GM23248 (cell line): ENCODE measurements around the gene FARP1. TPM values are rescaled to one million over a fixed set of nuclear protein-coding genes. Genes with fewer than 3 reads are reported as not detected.

Experiments
- DNase-seq: peaks from one replicate; pipeline ENCODE4 v3.0.0-alpha.2; 2015
- H2AFZ ChIP-seq: fragments of 200-600 bp; sonication (generic); 2 replicates; pipeline ENCODE4 v1.6.1; 2016; ENCODE audit warnings: antibody characterized with exemption
- H3F3A ChIP-seq: fragments of 200-600 bp; sonication (generic); 2 replicates; pipeline ENCODE4 v1.6.1; 2016; ENCODE audit warnings: mild to moderate bottlenecking, antibody characterized with exemption, mixed run types; ENCODE audit not compliant: insufficient read depth
- H3K27ac ChIP-seq: fragments of 200-600 bp; sonication (generic); 2 replicates; pipeline ENCODE4 v1.5.1; 2016; ENCODE audit warnings: mild to moderate bottlenecking
- H3K27me3 ChIP-seq: fragments of 200-600 bp; sonication (generic); replicated peaks from 2 replicates; pipeline ENCODE4 v1.6.1; 2016; ENCODE audit warnings: mild to moderate bottlenecking; ENCODE audit not compliant: insufficient read depth
- H3K36me3 ChIP-seq: fragments of 200-600 bp; sonication (generic); 2 replicates; pipeline ENCODE4 v1.6.1; 2016; ENCODE audit warnings: low read depth, mild to moderate bottlenecking
- H3K4me1 ChIP-seq: fragments of 200-600 bp; sonication (generic); 2 replicates; pipeline ENCODE4 v1.6.1; 2016; ENCODE audit warnings: mild to moderate bottlenecking; ENCODE audit not compliant: insufficient read depth
- H3K4me2 ChIP-seq: fragments of 200-600 bp; sonication (generic); one replicate; pipeline ENCODE4 v1.6.1; 2016; ENCODE audit warnings: mild to moderate bottlenecking; ENCODE audit not compliant: unreplicated experiment
- H3K4me3 ChIP-seq: fragments of 200-600 bp; sonication (generic); 2 replicates; pipeline ENCODE4 v1.5.1; 2016; ENCODE audit warnings: mild to moderate bottlenecking
- H3K79me2 ChIP-seq: fragments of 200-600 bp; sonication (generic); 2 replicates; pipeline ENCODE4 v1.6.1; 2016; ENCODE audit warnings: mild to moderate bottlenecking; ENCODE audit not compliant: insufficient read depth
- H3K9ac ChIP-seq: fragments of 200-600 bp; sonication (generic); 2 replicates; pipeline ENCODE4 v1.6.1; 2016; ENCODE audit warnings: mild to moderate bottlenecking
- H3K9me2 ChIP-seq: fragments of 200-600 bp; sonication (generic); 2 replicates; pipeline ENCODE4 v1.6.1; 2016; ENCODE audit warnings: mixed run types, mild to moderate bottlenecking, moderate library complexity; ENCODE audit not compliant: insufficient read depth
- H3K9me3 ChIP-seq: fragments of 200-600 bp; sonication (generic); one replicate; pipeline ENCODE4 v1.6.1; 2017; ENCODE audit warnings: low read depth
- H4K20me1 ChIP-seq: fragments of 200-600 bp; sonication (generic); 2 replicates; pipeline ENCODE4 v1.6.0; 2016; ENCODE audit not compliant: insufficient read depth
- EZH2 ChIP-seq: fragments of 200-600 bp; sonication (generic); IDR thresholded peaks from 2 replicates; pipeline ENCODE4 v1.6.1; 2018; ENCODE audit warnings: antibody characterized with exemption, mild to moderate bottlenecking; ENCODE audit not compliant: insufficient read depth, poor library complexity, severe bottlenecking
- EZH2phosphoT487 ChIP-seq: fragments of 200-600 bp; sonication (generic); IDR thresholded peaks from 2 replicates; pipeline ENCODE4 v1.6.1; 2018; ENCODE audit warnings: antibody characterized with exemption, moderate library complexity, mild to moderate bottlenecking, low read depth; ENCODE audit not compliant: insufficient read depth
- WGBS, 2 experiments: methylation state at CpG; one replicate each; pipeline ENCODE4 v1.1.6; 2015 to 2017; ENCODE audit warnings: low lambda C conversion rate in 2 of 2, low coverage in 1 of 2; ENCODE audit errors: missing lambda C conversion rate in 2 of 2; 5-methylcytosine and 5-hydroxymethylcytosine counted together
- in situ Hi-C: fragments of 300-500 bp; cut with MboI; formaldehyde crosslinking; loops from 2 replicates; pipeline ENCODE4 v1.15.0; 2020
- polyA plus RNA-seq: library from polyadenylated mRNA; unstranded; fragments of >200 nt; fragmentation: Nextera tagmentation; extraction: Ambion mirVana; gene quantifications from 2 replicates; pipeline ENCODE4 v1.2.1, GENCODE V29; 2016
- total RNA-seq: library from RNA; depleted of rRNA; stranded (reverse); fragments of >200 nt; shearing (Covaris generic); gene quantifications from 2 replicates; pipeline ENCODE4 v1.2.3, GENCODE V29; 2014

FARP1 gene
- total and polyA plus RNA-seq, 2 experiments from 2014 or later: 53.7 to 56.6 TPM

DNA sequence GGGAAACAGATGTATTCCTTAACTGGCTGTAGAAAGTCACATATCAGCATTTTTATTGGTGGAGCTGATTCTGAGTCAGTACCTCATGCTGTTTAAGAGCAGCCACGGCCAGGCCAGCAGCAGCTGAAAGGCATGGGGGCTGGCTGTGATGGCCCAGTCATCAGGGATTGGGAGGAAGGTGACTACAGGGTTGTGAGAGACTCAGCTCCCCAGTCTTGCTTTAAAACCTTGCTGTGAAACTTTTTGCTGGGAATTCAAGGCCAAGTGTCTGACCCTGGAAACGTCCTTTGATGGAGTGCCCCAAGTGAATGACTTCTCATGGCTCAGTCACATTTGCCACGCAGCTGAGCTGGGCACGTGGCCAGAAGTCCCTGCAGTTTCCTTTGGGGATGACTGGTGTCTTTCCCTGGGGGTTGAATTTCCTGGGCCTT lies 73.3 kb downstream of the FARP1 start:
- peaks cover 24% of the 10 kb centered on the region for H3F3A ChIP-seq
- H3K79me2 ChIP-seq: peaks cover 78% of the 10 kb centered on the region
- H3K36me3 ChIP-seq: 0 out of 2 replicates have a peak, but pooled peaks cover 7% of the 10 kb centered on the region
- H3K9me2 ChIP-seq: no peaks in the 10 kb centered on the region
- TF ChIP-seq EZH2 (no peak), EZH2phosphoT487 (no peak)
- H2AFZ ChIP-seq: no peak overlapping the region
- H3K4me2 ChIP-seq: peak overlapping the region; percentile 21
- H3K9ac ChIP-seq: peak overlapping the region; percentile 53
- H3K27ac ChIP-seq: peak overlapping the region; percentile 90
- H3K4me3 ChIP-seq: no peak overlapping the region
- WGBS, 2 experiments: 1 to 2% methylated on average over 4 of the region's 4 CpGs
- peak; percentile 96 for DNase-seq
- no peaks in the 10 kb centered on the region for H3K9me3 ChIP-seq
- H3K4me1 ChIP-seq: peaks cover 36% of the 10 kb centered on the region
- in situ Hi-C loops: no loop called here
- no peaks in the 10 kb centered on the region for H4K20me1 ChIP-seq
- H3K27me3 ChIP-seq: no peaks in the 10 kb centered on the region

DNA sequence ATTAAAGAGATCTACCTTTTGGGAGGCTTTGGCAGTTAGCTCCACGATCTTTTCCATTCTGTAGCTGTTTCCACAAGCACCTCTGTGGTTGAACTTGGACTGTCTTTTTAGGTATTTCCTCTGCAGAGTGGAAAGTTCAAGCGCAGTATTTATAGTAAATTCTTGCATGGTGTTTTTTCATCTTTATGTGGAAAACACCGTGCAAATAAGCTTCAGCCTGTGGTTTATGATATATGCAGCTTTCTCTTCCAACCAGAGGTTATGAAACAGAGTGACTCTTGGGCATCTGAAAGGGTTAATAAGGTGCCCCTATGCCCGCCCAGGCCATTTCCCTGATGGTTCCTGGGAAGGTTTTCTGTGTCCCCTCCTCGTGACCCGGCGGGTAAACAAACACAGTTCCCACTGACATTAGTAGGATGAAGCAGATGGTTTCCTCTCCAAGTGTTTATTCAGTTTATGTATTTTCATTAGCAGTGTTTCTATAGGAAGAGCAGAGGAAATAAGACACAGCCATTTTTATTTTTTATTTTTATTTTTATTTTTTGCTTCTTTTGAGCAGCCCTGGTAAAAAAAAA lies 73.9 kb downstream of the FARP1 start:
- peaks cover 78% of the 10 kb centered on the region for H3K79me2 ChIP-seq
- no peak for TF ChIP-seq EZH2
- TF ChIP-seq EZH2phosphoT487: no peak
- H3F3A ChIP-seq: peaks cover 24% of the 10 kb centered on the region
- WGBS, 2 experiments: 85 to 90% methylated on average over 7 of the region's 7 CpGs
- DNase-seq: no peak
- H3K9ac ChIP-seq: peak overlapping the region; percentile 53; the same call in 1 of the 2 replicates
- no peaks in the 10 kb centered on the region for H3K9me3 ChIP-seq
- H3K36me3 ChIP-seq: 0 out of 2 replicates have a peak, but pooled peaks cover 7% of the 10 kb centered on the region
- peak overlapping the region; percentile 21 for H3K4me2 ChIP-seq
- no peak overlapping the region for H3K4me3 ChIP-seq
- in situ Hi-C loops: no loop called here
- H4K20me1 ChIP-seq: no peaks in the 10 kb centered on the region
- peak overlapping the region; percentile 90 for H3K27ac ChIP-seq
- H3K9me2 ChIP-seq: no peaks in the 10 kb centered on the region
- H3K27me3 ChIP-seq: no peaks in the 10 kb centered on the region
- H3K4me1 ChIP-seq: peaks cover 40% of the 10 kb centered on the region
- no peak overlapping the region for H2AFZ ChIP-seq

DNA sequence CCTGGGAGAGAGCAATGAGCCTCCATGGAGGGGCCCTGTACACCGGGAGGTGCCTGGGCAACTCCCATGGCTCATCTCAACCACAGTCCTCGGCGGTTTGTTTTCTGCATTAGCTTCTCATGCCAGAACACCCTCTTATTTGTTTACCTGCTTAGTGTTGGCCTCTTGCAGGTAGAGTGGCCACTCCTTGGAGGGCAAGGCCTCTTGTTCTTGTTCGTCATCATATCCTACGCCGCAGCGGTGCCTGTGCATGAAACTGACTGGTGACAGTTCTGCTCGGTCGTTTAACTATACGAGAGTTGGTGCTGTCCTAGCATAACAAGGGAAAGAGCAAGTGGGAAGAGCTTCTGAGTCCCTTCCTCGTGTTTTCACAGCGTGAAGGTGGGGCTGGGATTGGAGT lies 74.7 kb downstream of the FARP1 start:
- no peak for TF ChIP-seq EZH2
- no peak for TF ChIP-seq EZH2phosphoT487

DNA sequence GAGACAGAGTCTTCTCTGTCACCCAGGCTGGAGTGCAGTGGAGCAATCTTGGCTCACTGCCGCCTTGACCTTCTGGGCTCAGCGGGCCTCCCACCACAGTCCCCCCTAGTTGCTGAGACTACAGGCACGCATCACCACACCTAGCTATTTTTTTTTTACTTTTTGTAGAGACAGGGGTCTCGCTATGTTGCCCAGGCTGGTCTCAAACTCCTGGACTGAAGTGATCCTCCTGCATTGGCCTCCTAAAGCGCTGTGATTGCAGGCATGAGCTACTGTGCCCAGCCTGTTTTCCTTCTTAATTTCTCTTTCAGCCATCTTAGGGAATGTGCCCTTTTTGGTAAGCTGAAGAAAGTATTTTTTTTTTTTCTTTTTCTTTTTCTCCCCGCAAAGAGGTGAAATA lies 76.8 kb downstream of the FARP1 start:
- H3K4me3 ChIP-seq: no peak overlapping the region
- H4K20me1 ChIP-seq: no peaks in the 10 kb centered on the region; the same call in 1 of the 2 replicates
- no peaks in the 10 kb centered on the region for H3K27me3 ChIP-seq
- peaks cover 32% of the 10 kb centered on the region for H3K4me1 ChIP-seq
- H3K9ac ChIP-seq: no peak overlapping the region
- peaks cover 21% of the 10 kb centered on the region for H3F3A ChIP-seq
- WGBS, 2 experiments: 95 to 97% methylated on average over 6 of the region's 6 CpGs
- no peak overlapping the region for H2AFZ ChIP-seq
- no peaks in the 10 kb centered on the region for H3K9me3 ChIP-seq
- 0 out of 2 replicates have a peak, but pooled peaks cover 7% of the 10 kb centered on the region for H3K36me3 ChIP-seq
- DNase-seq: no peak
- no peak overlapping the region for H3K27ac ChIP-seq
- no peak for TF ChIP-seq EZH2
- TF ChIP-seq EZH2phosphoT487: no peak
- no peaks in the 10 kb centered on the region for H3K9me2 ChIP-seq
- H3K79me2 ChIP-seq: peaks cover 77% of the 10 kb centered on the region
- no peak overlapping the region for H3K4me2 ChIP-seq
- in situ Hi-C loops: no loop called here

More for the DNA sequence above, 74.7 kb downstream of the FARP1 start:
- no peaks in the 10 kb centered on the region for H3K27me3 ChIP-seq
- no peak for DNase-seq
- H3K27ac ChIP-seq: no peak overlapping the region
- 0 out of 2 replicates have a peak, but pooled peaks cover 7% of the 10 kb centered on the region for H3K36me3 ChIP-seq
- no peak overlapping the region for H3K4me2 ChIP-seq
- 95 to 97% methylated on average over 12 of the region's 12 CpGs for WGBS, 2 experiments
- H3K9me2 ChIP-seq: no peaks in the 10 kb centered on the region
- H3K4me3 ChIP-seq: no peak overlapping the region
- H4K20me1 ChIP-seq: no peaks in the 10 kb centered on the region; the same call in 1 of the 2 replicates
- H2AFZ ChIP-seq: no peak overlapping the region
- H3F3A ChIP-seq: peaks cover 24% of the 10 kb centered on the region
- H3K4me1 ChIP-seq: peaks cover 46% of the 10 kb centered on the region
- peaks cover 77% of the 10 kb centered on the region for H3K79me2 ChIP-seq
- no peak overlapping the region for H3K9ac ChIP-seq
- in situ Hi-C loops: no loop called here
- no peaks in the 10 kb centered on the region for H3K9me3 ChIP-seq
